ENCODE measurements around the gene CD4. TPM values are rescaled to one million over a fixed set of nuclear protein-coding genes. Genes with fewer than 3 reads are reported as not detected.

Gene CD4
- total RNA-seq, 4 donors from 2014 or later = 2.9 to 7.0 (median 3.6) TPM

GRCh38 chr12:6831450-6831995 lies 42.2 kb downstream of the CD4 start:
- DNase-seq (ENCODE audit: low spot score in 2 of 2) = no peak
- intact Hi-C loops (cut with DNase I; ENCODE audit: low total_unique reads) = no loop called here
- no peak for TF ChIP-seq CTCF (IDR thresholded peaks at IDR 0.05)
- TF ChIP-seq POLR2A (IDR thresholded peaks at IDR 0.05) = no peak
- no peak overlapping the region for H3K4me3 ChIP-seq (ENCODE audit: low read depth, poor library complexity, severe bottlenecking)
- WGBS, 2 donors = 84 to 93% methylated on average over 12 of the region's 12 CpGs

- intact Hi-C loops (cut with DNase I; ENCODE audit: low total_unique reads) = no loop called here
- no peak for TF ChIP-seq POLR2A (IDR thresholded peaks at IDR 0.05)
- TF ChIP-seq CTCF (IDR thresholded peaks at IDR 0.05) = no peak
- WGBS, 2 donors = 89 to 95% methylated on average over 4 of the region's 4 CpGs
- DNase-seq (ENCODE audit: low spot score in 2 of 2) = no peak
- no peak overlapping the region for H3K4me3 ChIP-seq (ENCODE audit: low read depth, poor library complexity, severe bottlenecking)
Observed at GRCh38 chr12:6832125-6832524, 42.8 kb downstream of the CD4 start.

GRCh38 chr12:6833189-6833890 lies 44.0 kb downstream of the CD4 start:
- TF ChIP-seq POLR2A (IDR thresholded peaks at IDR 0.05) (no peak), CTCF (IDR thresholded peaks at IDR 0.05) (no peak)
- 82 to 88% methylated on average over 4 to 6 of the region's 6 CpGs for WGBS, 2 donors
- DNase-seq (ENCODE audit: low spot score in 2 of 2) = no peak
- intact Hi-C loops (cut with DNase I; ENCODE audit: low total_unique reads) = no loop called here
- H3K4me3 ChIP-seq (ENCODE audit: low read depth, poor library complexity, severe bottlenecking) = no peak overlapping the region

- no peak overlapping the region for H3K4me3 ChIP-seq (ENCODE audit: low read depth, poor library complexity, severe bottlenecking)
- WGBS, 2 donors = 52 to 64% methylated on average over 1 of the region's 1 CpG
- intact Hi-C loops (cut with DNase I; ENCODE audit: low total_unique reads) = no loop called here
- TF ChIP-seq POLR2A (IDR thresholded peaks at IDR 0.05) = no peak
- TF ChIP-seq CTCF (IDR thresholded peaks at IDR 0.05) = no peak
- no peak for DNase-seq (ENCODE audit: low spot score in 2 of 2)
Observed at GRCh38 chr12:6834254-6834653, 44.9 kb downstream of the CD4 start.

- 76 to 90% methylated on average over 5 of the region's 5 CpGs for WGBS, 2 donors
- no peak for DNase-seq (ENCODE audit: low spot score in 2 of 2)
- intact Hi-C loops (cut with DNase I; ENCODE audit: low total_unique reads) = no loop called here
- H3K4me3 ChIP-seq (ENCODE audit: low read depth, poor library complexity, severe bottlenecking) = no peak overlapping the region
- TF ChIP-seq CTCF (IDR thresholded peaks at IDR 0.05) = no peak
- TF ChIP-seq POLR2A (IDR thresholded peaks at IDR 0.05) = no peak
Observed at GRCh38 chr12:6834873-6835272, 45.5 kb downstream of the CD4 start.

GRCh38 chr12:6836851-6837250 lies 47.5 kb downstream of the CD4 start:
- 79 to 86% methylated on average over 9 to 16 of the region's 16 CpGs for WGBS, 2 donors
- intact Hi-C loops (cut with DNase I; ENCODE audit: low total_unique reads) = no loop called here
- DNase-seq (ENCODE audit: low spot score in 2 of 2) = no peak
- no peak overlapping the region for H3K4me3 ChIP-seq (ENCODE audit: low read depth, poor library complexity, severe bottlenecking)
- TF ChIP-seq POLR2A (IDR thresholded peaks at IDR 0.05) = no peak
- TF ChIP-seq CTCF (IDR thresholded peaks at IDR 0.05) = no peak

Data from lower leg skin (tissue), 4 donors.